ENCODE results near the gene CCNB1.
"Not testable (repeated sequence)": the region's sequence is repeated elsewhere in the genome, so short reads cannot be mapped to it uniquely, and the experiment has no call there.

The CCNB1 gene

DNA sequence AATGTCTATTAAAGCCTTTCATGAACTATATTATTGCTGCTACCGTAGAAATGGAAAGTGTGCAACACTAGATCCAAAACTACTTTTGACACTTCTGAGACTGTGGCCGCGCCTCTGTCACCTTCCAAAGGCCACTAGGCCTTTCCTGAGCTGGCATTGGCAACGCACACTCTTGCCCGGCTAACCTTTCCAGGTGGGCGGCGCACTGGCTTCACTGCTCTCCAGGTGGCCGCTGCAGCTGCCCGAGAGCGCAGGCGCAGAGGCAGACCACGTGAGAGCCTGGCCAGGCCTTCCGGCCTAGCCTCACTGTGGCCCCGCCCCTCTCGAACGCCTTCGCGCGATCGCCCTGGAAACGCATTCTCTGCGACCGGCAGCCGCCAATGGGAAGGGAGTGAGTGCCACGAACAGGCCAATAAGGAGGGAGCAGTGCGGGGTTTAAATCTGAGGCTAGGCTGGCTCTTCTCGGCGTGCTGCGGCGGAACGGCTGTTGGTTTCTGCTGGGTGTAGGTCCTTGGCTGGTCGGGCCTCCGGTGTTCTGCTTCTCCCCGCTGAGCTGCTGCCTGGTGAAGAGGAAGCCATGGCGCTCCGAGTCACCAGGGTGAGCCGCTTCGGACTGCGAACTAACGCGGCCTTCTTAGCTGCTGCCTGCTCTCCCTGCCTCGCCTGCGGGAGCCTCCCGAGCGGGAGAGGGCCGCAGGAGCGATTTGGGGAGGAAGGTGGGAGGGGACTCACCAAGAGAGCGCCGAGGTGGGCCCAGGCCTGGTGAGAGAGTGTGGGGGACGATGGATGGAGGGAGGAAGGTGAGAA, at the start of gene CCNB1:
Gene CCNB1, plus strand, starts transcription at position 465 of the 807 bp plus-strand sequence. Its CDS starts 113 bp downstream, at position 578.
- DNase-seq: peak; percentile 96 to 97

DNA sequence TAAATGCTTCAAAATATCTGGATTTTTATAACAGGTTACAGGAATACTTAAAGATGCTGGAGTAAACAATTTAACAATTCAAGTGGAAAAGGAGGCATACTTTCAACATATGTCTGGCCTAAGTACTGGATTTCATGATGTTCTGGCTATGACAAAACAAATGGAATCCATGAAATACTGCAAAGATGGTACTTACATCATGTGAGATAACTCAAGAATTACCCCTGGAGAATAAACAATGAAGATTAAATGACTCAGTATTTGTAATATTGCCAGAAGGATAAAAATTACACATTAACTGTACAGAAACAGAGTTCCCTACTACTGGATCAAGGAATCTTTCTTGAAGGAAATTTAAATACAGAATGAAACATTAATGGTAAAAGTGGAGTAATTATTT, 37.5 kb upstream of the CCNB1 start:
- DNase-seq: no peak

DNA sequence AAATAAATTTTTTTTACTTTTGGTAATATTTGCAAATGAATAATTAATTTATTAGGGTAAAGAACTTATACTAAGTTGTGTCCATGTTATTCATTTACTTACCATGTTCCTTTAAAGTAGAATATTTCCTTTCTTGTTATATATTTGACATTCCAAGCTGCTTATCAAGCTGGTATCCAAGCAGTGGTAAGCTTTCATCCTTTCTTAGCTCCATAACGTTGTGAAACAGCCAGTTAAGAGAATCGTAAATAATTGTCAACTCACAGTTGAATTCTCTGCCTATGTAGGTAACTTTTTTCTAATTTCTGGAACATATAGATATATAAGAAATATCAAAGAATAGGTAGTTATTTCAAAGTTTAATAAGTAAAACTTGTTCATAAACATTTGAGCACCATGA, 36.7 kb upstream of the CCNB1 start:
- no peak for DNase-seq

DNA sequence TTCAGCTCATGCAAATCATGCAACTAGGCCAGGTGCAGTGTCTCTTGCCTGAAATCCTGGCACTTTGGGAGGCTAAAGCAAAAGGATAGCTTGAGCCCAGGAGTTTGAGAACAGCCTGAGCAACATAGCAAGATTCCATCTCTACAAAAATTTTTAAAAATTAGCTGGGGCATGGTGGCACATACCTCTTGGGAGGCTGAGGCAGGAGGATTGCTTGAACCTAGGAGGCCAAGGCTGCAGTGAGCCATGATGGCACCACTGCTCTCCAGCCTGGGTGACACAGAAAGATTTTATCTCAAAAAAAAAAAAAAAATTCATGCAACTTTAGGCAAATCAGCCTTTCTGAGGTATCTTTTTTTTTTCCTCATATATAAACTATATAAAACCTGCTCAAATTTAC, 35.6 kb upstream of the CCNB1 start:
- DNase-seq: no peak

DNA sequence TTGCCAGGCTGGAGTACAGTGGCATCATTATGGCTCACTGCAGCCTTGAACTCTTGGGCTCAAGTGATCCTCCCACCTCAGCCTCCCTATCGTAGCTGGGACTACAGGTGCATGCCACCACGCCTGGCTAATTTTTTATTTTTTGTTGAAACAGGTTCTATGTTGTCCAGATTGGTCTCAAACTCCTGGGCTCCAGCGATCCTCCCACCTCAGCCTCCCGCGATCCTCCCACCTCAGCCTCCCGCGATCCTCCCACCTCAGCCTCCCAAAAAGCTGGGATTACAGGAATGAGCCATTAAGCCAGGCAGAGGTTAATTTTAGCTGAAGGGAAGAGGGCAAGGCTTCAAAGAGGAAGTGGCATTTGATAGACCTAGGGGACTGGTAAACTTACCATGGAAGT, 32.8 kb upstream of the CCNB1 start:
- no peak for DNase-seq

DNA sequence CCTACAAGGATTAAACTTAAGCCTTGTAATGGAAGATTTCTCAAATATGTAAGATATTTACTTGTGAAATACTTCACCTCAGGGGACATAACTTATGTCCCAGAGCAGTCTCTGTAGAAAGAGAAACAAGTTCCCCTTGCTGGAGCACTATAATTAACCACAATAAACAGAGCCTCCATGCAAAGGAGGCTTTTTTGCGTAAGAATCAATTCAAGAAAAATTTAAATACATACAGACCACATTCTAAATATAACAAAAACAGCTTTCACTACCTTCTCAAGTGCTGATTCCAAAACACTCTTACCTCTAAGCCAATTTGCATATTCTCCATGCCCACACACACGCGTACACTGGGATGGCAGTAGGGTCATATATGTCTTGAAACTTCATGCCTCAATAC, 30.7 kb upstream of the CCNB1 start:
- no peak for DNase-seq

DNA sequence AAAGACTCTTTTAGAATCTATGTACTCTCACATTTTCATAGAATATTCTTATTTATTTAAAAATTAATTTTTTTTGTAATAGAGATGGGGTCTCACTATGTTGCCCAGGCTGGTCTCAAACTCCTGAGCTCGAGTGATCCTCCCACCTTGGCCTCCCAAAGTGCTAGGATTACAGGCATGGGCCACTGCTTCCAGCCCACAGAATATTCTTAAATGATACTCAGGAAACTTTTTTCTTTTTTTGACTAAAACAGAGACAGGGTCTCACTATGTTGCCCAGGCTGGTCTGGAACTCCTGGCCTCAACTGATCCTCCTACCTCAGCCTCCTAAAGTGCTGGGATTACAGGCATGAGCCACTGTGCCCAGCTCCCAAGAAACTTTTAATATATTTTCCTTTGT, 29.7 kb upstream of the CCNB1 start:
- DNase-seq: not testable (repeated sequence)

DNA sequence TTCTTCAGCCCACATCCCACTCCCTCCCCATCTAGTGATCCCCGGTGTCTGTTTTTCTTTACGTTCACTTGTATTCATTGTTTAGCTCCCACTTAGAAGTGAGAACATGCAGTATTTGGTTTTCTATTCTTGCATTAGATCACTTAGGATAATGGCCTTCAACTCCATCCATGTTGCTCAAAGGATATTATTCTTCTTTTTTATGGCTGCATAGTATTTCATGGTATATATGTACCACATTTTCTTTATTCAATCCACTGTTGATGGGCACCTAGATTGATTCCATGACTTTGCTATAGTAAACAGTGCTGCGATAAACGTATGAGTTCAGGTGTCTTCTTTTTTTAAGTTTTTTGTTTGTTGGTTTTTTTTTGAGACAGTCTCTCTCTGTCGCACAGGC, 29.1 kb upstream of the CCNB1 start:
- no peak for DNase-seq

DNA sequence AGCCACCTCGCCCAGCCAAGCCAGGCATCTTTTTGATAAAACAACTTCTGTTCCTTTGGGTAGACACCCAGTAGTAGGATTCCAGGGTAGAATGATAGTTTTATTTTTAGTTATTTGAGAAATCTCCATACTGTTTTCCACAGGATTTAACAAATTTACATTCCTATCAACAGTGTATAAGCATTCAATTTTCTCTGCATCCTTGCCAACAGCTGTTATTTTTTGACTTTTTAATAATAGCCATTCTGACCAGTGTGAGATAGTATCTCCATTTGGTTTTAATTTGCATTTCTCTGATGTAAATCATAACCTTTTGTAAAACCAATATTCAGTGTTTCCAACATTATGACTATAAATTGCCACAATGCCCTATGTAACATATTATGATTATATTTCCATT, 28.2 kb upstream of the CCNB1 start:
- DNase-seq: no peak

DNA sequence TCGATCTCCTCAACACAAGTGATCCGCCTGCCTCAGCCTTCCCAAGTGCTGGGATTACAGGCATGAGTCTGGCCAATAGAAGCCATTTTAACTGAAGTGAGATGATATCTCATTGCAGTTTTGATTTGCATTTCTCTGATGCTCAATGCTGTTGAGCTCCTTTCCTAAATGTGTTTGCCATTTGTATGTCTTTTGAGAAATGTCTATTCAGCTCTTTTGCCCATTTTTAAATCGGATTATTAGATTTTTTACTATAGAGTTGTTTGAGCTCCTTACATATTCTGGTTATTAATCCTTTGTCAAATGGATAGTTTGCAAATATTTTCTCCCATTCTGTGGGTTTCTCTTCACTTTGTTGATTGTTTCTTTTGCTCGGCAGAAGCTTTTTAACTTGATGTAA, 26.7 kb upstream of the CCNB1 start:
- not testable (repeated sequence) for DNase-seq

DNA sequence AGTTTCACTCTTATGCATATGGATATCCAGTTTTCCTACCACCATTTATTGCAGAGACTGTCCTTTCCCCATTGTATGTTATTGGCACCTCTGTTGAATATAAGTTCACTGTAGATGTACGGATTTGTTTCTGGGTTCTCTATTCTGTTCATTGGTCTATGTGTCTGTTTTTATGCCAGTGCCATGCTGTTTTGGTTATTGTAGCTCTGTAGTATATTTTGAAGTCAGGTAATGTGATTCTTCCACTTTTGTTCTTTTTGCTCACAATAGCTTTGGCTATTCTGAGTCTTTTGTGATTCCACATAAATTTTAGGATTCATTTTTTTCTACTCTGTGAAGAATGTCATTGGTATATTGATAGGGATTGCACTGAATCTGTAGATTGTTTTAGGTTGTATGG, 26.1 kb upstream of the CCNB1 start:
- DNase-seq: no peak

DNA sequence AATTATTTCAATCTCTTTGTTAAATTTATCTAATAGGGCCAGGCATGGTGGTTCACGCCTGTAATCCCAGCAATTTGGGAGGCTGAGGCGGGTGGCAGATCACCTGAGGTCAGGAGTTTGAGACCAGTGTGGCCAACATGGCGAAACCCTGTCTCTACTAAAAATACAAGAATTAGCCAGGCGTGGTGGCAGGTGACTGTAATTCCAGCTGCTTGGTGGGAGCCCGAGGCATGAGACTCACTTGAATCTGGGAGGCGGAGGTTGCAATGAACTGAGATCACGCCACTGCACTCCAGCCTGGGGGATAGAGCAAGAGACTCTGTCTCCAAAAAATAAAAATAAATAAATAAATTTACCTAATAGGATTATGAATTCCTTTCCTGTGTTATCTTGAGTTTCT, 18.4 kb upstream of the CCNB1 start:
- not testable (repeated sequence) for DNase-seq

DNA sequence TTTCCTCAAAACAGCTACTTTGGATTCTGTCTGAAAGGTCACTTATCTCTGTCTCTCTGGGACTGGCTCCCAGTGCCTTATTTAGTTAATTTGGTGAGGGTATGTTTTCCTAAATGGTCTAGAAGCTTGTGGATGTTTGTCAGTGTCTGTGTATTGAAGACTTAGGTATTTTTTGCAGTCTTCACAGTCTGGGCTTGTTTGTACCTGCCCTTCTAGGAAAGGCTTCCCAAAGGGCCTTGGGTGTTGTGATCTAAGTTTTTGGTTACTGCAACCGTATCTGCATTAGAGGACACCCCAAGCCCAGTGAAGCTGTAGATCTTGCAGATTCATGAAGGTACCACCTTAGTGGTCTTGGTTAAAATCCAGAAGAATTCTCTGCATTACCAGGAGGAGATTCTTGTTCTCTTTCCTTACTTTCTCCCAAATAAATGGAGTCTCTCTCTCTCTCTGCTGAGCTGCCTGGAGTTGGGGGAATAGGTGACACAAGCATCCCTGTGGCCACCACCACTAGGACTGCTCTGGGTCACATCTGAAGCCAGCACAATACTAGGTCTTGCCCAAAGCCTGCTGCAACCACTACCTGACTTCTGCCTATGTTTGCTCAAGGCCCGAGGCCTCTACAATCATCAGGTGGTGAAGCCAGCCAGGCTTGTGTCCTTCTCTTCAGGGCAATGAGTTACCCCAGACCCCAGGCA, 17.8 kb upstream of the CCNB1 start:
- no peak for DNase-seq

DNA sequence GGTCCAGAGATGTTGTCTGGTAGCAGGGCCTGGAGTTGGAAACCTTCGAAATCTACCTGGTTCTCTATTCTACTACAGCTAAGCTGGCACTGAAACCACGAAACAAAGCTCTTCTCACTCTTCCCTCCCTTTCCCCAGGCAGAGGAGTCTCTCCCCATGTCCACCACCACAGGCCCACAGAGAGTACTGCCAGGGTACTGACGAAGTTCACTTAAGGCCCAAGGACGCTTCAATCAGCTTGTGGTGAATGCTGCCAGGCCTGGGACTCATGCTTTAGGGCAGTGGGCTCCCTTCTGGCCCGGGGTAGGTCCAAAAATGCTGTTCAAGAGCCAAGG, 17.3 kb upstream of the CCNB1 start:
- no peak for DNase-seq

DNA sequence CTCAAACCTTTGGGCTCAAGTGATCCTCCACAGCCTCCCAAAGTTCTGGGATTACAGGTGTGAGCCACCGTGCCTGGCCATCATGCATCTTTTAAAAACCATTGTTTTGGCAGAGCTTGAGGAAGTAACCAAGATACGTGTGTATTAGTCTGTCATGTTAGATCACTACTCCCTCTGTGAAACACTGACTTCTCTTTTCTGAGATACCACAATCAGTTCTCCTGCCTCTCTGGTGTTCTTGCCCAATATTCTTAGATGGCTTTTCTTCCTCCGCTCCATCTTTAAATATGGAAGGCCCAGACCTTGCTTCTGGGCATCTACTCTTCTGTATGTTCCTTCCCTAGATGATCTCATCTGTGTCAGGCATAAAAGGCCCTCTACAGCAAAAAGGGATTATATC, 14.2 kb upstream of the CCNB1 start:
- DNase-seq: no peak

DNA sequence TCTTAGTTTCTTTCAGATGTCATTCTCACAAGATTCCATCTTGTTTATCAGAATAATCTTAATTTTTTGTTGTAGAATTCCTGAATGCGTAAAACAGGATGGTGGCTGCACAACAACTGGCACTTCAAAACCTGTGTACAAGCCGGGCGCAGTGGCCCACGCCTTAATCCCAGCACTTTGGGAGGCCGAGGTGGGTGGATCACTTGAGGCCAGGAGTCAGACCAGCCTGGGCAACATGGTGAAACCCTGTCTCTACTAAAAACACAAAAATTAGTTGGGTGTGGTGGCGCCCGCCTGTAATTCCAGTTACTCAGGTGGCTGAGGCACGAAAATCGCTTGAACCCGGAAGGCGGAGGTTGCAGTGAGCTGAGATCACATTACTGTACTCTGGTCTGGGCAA, 10.5 kb upstream of the CCNB1 start:
- DNase-seq: no peak

DNA sequence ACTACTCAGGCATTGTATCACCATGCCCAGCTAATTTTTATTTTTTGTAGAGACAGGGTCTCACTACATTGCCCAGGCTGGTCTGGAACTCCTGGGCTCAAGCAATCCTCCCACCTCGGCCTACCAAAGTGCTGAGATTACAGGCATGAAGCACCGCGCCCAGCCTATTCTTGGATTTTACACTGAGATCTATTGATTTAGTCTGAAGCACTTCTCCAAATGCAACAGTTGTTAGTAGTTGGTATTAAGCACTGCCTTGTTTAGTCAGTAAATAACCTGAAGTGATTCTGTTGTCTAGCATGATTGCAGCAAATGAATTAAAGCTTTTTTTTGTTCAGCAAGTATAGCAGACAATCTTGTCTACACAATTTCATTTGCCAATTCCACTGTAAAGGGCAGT, 8.9 kb upstream of the CCNB1 start:
- no peak for DNase-seq

DNA sequence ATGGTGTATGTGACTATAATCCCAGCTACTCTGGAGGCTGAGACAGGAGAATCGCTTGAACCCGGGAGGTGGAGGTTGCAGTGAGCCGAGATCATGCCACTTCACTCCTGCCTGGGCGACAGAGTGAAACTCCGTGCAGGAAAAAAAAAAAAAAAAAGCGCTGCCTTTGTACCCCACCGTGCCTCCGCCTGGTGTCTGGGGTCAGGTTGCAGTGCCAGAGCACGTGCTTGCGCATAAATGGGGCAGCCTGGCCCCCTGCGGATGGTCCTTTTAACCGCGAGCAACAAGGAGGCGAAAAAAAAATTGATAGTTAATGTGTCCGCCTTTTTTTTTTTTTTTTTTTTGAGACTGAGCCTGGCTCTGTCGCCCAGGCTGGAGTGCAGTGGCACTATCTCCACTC, 6.3 kb upstream of the CCNB1 start:
- DNase-seq: no peak

DNA sequence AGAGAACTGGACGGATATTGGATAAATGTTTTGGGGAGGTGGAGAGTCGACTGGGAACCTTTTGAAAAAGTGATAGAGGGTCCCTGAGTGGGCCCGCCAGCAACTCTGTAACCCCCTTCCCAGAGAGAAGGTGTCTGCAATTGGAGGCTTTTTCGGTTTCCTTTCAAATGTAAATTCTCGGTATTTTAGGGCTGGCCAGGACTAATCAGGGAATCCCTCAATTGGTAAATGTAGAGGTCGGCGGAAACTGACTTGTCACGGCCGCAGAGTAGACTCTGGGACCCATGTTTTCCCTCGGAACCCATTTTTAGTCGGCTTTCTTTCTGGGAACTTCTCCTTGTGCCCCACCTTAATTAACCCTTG, 524 bp downstream of the CCNB1 start:
- DNase-seq: no peak

DNA sequence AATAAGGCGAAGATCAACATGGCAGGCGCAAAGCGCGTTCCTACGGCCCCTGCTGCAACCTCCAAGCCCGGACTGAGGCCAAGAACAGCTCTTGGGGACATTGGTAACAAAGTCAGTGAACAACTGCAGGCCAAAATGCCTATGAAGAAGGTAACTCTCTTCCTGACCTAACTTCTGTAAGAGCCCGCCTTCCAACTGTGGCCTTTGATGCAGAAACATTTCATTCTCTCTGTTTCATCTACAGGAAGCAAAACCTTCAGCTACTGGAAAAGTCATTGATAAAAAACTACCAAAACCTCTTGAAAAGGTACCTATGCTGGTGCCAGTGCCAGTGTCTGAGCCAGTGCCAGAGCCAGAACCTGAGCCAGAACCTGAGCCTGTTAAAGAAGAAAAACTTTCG, 979 bp downstream of the CCNB1 start:
- DNase-seq: no peak

DNA sequence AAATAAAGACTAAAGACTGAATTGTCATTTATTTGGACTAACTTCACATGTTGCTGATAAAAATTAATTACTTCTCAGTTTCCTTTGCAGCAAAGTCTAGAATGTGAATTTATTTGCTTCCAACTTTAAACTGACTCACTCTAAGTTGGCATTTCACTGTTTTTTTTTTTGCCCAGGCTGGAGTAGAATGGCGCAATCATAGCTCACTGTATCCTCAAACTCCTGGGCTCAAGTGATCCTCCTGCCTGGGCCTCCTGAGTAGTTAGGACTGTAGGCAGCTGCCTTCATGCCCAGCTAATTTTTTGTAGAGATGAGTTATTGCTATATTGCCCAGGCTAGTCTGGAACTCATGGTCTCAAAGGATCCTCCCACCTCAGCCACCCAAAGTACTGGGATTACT, 3.5 kb downstream of the CCNB1 start:
- DNase-seq: no peak

DNA sequence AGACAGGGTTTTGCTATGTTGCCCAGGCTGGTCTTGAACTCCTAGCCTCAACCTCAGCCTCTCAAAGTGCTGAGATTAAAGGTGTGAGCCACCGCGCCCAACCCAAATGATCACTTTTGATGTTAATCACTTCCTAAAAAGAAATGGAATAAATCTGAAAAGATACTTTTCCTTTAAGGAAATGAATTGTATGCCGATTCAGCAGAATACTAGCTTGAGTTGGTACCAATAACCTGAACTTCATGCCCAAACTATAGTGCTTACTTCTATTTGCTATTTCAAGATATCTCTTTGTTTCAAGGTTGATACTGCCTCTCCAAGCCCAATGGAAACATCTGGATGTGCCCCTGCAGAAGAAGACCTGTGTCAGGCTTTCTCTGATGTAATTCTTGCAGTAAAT, 4.0 kb downstream of the CCNB1 start:
- DNase-seq: no peak

DNA sequence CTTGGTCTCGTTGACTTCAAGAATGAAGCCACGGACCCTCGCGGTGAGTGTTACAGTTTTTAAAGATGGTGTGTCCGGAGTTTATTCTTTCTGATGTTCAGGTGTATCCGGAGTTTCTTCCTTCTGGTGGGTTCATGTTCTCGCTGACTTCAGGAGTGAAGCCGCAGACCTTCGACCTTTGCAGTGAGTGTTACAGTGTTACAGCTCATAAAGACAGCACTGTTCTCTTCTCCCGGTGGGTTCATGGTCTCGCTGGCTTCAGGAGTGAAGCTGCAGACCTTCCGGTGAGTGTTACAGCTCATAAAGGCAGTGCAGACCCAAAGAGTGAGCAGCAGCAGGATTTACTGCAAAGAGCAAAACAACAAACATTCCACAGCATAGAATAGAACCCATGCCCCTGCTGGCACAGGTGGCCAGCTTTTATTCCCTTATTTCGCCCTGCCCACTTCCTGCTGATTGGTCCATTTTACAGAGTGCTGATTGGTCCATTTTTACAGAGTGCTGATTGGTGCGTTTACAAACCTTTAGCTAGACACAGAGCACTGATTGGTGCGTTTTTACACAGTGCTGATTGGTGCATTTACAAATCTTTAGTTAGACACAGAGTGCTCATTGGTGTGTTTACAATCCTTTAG, 14.8 kb downstream of the CCNB1 start:
- DNase-seq: not testable (repeated sequence)

DNA sequence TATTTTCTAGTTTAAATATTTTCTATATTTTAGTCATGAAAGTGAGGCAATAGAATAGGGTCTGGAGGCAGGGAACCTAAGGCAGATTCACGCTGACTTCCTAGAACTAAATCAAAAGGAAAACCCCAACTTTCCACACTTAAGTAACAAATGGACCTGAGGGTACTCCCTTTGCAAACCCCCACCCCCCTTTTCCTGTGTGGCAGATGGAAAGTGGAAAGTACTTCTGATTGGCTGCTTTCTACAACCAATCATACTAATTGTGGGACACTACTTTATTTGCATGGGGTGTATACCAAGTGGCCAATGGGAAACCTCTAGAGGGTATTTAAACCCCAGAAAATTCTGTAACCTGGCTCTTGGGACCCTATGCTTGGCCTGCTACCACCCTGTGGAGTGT, 17.7 kb downstream of the CCNB1 start:
- DNase-seq: no peak

All from hippocampal formation (tissue), 2 donors.